GM12878 (cell line): Measurements from ENCODE around the gene RBPMS2. TPM values are rescaled to one million over a fixed set of nuclear protein-coding genes. Genes with fewer than 3 reads are reported as not detected.

Experiments used
- ATAC-seq: fragments of 200-7000 bp; cut with Tn5 transposase; 3 replicates; pipeline ENCODE4 v1.9.1; 2020; ENCODE audit warnings: mild to moderate bottlenecking, moderate library complexity
- BruUV-seq: library from RNA; stranded (reverse); fragments of 400-500 nt; replicated peaks from 2 replicates; lab custom pipeline; 2021; lab: Mats Ljungman, UMichigan
- CTCF ChIA-PET: fragments of 300-600 bp; sonication (Branson Sonifier 250); formaldehyde crosslinking; extraction: SDS; loops from one replicate; lab custom pipeline; 2021; ENCODE audit warnings: inconsistent platforms; lab: Yijun Ruan, JAX
- POLR2A ChIA-PET: fragments of 350-600 bp; formaldehyde crosslinking; extraction: SDS; loops from one replicate; lab custom pipeline; 2021; ENCODE audit warnings: inconsistent platforms; lab: Charles Lee
- RAD21 ChIA-PET: fragments of 300-600 bp; sonication (Branson Sonifier 250); formaldehyde crosslinking; loops from one replicate; lab custom pipeline; 2023; ENCODE audit warnings: antibody characterized with exemption; ENCODE audit not compliant: unreplicated experiment; lab: Charles Lee
- SMC1A ChIA-PET: fragments of 300-600 bp; sonication (Branson Sonifier 250); formaldehyde crosslinking; loops from one replicate; lab custom pipeline; 2023; ENCODE audit not compliant: unreplicated experiment, uncharacterized antibody; lab: Charles Lee
- DNase-seq: peaks from one replicate; pipeline ENCODE4 v3.0.0-alpha.2; 2011; ENCODE audit warnings: low read depth, low spot score
- FAIRE-seq: peaks from 3 replicates; lab custom pipeline; 2011; peaks lifted over from hg19 to GRCh38; lab: Jason Lieb, UNC
- H2AFZ ChIP-seq: 2 replicates; pipeline ENCODE4 v1.6.0; 2011; ENCODE audit warnings: low read depth, low read length, control low read depth; ENCODE audit not compliant: control insufficient read depth
- H3K27ac ChIP-seq: 2 replicates; pipeline ENCODE4 v1.5.1; 2011; ENCODE audit warnings: control low read depth; ENCODE audit not compliant: control insufficient read depth, insufficient read depth
- H3K27me3 ChIP-seq, 2 experiments: replicated peaks in 1 of 2; 2 replicates each; pipeline versions ENCODE4 v1.6.0 to v1.6.1; 2011; ENCODE audit warnings: low read length in 1 of 2; ENCODE audit not compliant: control insufficient read depth in 2 of 2, insufficient read depth in 2 of 2
- H3K36me3 ChIP-seq, 2 experiments: 2 replicates each; pipeline ENCODE4 v1.5.1; 2011; ENCODE audit warnings: low read length in 1 of 2; ENCODE audit not compliant: control insufficient read depth in 2 of 2, insufficient read depth in 2 of 2
- H3K4me1 ChIP-seq: 2 replicates; pipeline ENCODE4 v1.6.1; 2011; ENCODE audit warnings: mild to moderate bottlenecking, low read length, moderate library complexity, mixed read lengths; ENCODE audit not compliant: control insufficient read depth, insufficient read depth
- H3K4me2 ChIP-seq: 2 replicates; pipeline ENCODE4 v1.6.0; 2011; ENCODE audit warnings: control low read depth; ENCODE audit not compliant: control insufficient read depth, insufficient read depth
- H3K4me3 ChIP-seq: fragments of 200-600 bp; sonication (generic); 2 replicates; pipeline ENCODE4 v1.5.1; 2016
- H3K79me2 ChIP-seq: 2 replicates; pipeline ENCODE4 v1.6.0; 2011; ENCODE audit warnings: low read length; ENCODE audit not compliant: control insufficient read depth, insufficient read depth
- H3K9ac ChIP-seq: 2 replicates; pipeline ENCODE4 v1.8.0; 2011; ENCODE audit warnings: low read length, control low read depth, mixed read lengths; ENCODE audit not compliant: control insufficient read depth, insufficient read depth
- H3K9me3 ChIP-seq: replicated peaks from 3 replicates; pipeline ENCODE4 v1.5.1; 2011; ENCODE audit warnings: mild to moderate bottlenecking, low read length; ENCODE audit not compliant: control insufficient read depth, insufficient read depth
- H4K20me1 ChIP-seq: 2 replicates; pipeline ENCODE4 v1.6.0; 2011; ENCODE audit not compliant: control insufficient read depth, insufficient read depth
- CHD1 ChIP-seq: IDR thresholded peaks from 2 replicates; pipeline ENCODE4 v1.6.1; 2012; ENCODE audit warnings: low read depth, low read length, improper control_type of control experiment
- CHD2 ChIP-seq: IDR thresholded peaks from 2 replicates; pipeline ENCODE4 v1.6.1; 2011; ENCODE audit warnings: low read depth, low read length, improper control_type of control experiment, borderline replicate concordance
- FOXM1 ChIP-seq: IDR thresholded peaks from 2 replicates; pipeline ENCODE4 v1.6.1; 2012; ENCODE audit warnings: low read depth, mild to moderate bottlenecking, inconsistent platforms, low read length, moderate library complexity
- KAT2A ChIP-seq: conservative IDR thresholded peaks from 2 replicates; pipeline ENCODE4 v1.6.1; 2011; ENCODE audit warnings: low read depth, low read length; ENCODE audit not compliant: control insufficient read depth
- KLF5 ChIP-seq: fragments of 450-650 bp; IDR thresholded peaks from 2 replicates; pipeline ENCODE4 v1.6.1; 2014; ENCODE audit warnings: mild to moderate bottlenecking; ENCODE audit not compliant: partially characterized antibody
- MTA3 ChIP-seq: IDR thresholded peaks from 2 replicates; pipeline ENCODE4 v1.6.1; 2012; ENCODE audit warnings: low read length, inconsistent platforms, borderline replicate concordance
- NFYB ChIP-seq: IDR thresholded peaks from 2 replicates; pipeline ENCODE4 v1.6.1; 2011; ENCODE audit warnings: low read depth, mild to moderate bottlenecking, low read length, improper control_type of control experiment, moderate library complexity; ENCODE audit not compliant: insufficient read depth
- PAX5 ChIP-seq: IDR thresholded peaks from 2 replicates; pipeline ENCODE4 v1.6.1; 2011; ENCODE audit warnings: low read depth, low read length, borderline replicate concordance
- POLR2A ChIP-seq: IDR thresholded peaks from 2 replicates; pipeline ENCODE4 v1.6.1; 2011; ENCODE audit warnings: low read depth, mild to moderate bottlenecking, low read length
- RAD21 ChIP-seq: IDR thresholded peaks from 2 replicates; pipeline ENCODE4 v1.6.1; 2011; ENCODE audit warnings: mild to moderate bottlenecking, low read depth, low read length, moderate library complexity; ENCODE audit not compliant: insufficient read depth
- RELB ChIP-seq: fragments of 450-650 bp; IDR thresholded peaks from 2 replicates; pipeline ENCODE4 v1.6.1; 2017; ENCODE audit warnings: low read depth, mild to moderate bottlenecking, moderate library complexity
- STAT1 ChIP-seq: fragments of 450-650 bp; conservative IDR thresholded peaks from 2 replicates; pipeline ENCODE4 v1.6.1; 2014; ENCODE audit warnings: antibody characterized with exemption, mild to moderate bottlenecking
- STAT3 ChIP-seq: IDR thresholded peaks from 2 replicates; pipeline ENCODE4 v1.6.1; 2011; ENCODE audit warnings: low read depth, low read length, improper control_type of control experiment
- TCF7 ChIP-seq: IDR thresholded peaks from 2 replicates; pipeline ENCODE4 v1.6.1; 2014; ENCODE audit warnings: antibody characterized with exemption, borderline replicate concordance
- WGBS: methylation state at CpG from one replicate; pipeline ENCODE4 v1.1.6; 2016; ENCODE audit warnings: low lambda C conversion rate; ENCODE audit not compliant: insufficient replicate concordance, insufficient coverage; ENCODE audit errors: missing lambda C conversion rate; 5-methylcytosine and 5-hydroxymethylcytosine counted together
- in situ Hi-C: fragments of 300-500 bp; cut with MboI; formaldehyde crosslinking; loops from 9 replicates; pipeline ENCODE4 v1.14.3; 2018; ENCODE audit warnings: mixed read lengths
- intact Hi-C: fragments of 100-400 bp; cut with micrococcal nuclease; formaldehyde crosslinking; loops from one replicate; pipeline ENCODE4 v1.14.2; 2022; ENCODE audit not compliant: unreplicated experiment
- polyA plus RNA-seq, 11 experiments: library from polyadenylated mRNA; depleted of rRNA in 4 of 11; unstranded in 6 of 11; stranded (reverse) in 5 of 11; fragments of >200 nt; fragmentation: Nextera tagmentation in 4 of 11; fragmentation: Illumina TruSeq in 1 of 11; extraction: Ambion mirVana in 4 of 11; extraction: Trizol in 1 of 11; gene quantifications; 1 replicate in 1 of 11; 2 replicates in 10 of 11; pipeline versions ENCODE4 v1.2.1 to v1.2.3, GENCODE V29; 2011 to 2016; ENCODE audit warnings: inconsistent platforms in 2 of 11, missing spikeins in 2 of 11, low read depth in 1 of 11
- total RNA-seq, 4 experiments: library from RNA; depleted of rRNA in 3 of 4; stranded (reverse); fragments of >200 nt in 3 of 4; fragmentation: Illumina TruSeq in 1 of 4; extraction: Trizol in 1 of 4; gene quantifications; 2 replicates each; pipeline versions ENCODE4 v1.2.1 to v1.2.3, GENCODE V29; 2013 to 2021

Gene RBPMS2
- total and polyA plus RNA-seq, 10 of the 15 experiments (the other 5 are each of a cell fraction or from before 2014, with no cell fraction given) = 0.06 to 0.31 (median 0.19) TPM; not detected in 3

- no peaks in the 10 kb centered on the region for H3K9me3 ChIP-seq
- H3K9ac ChIP-seq = no peak overlapping the region
- 77% methylated on average over 21 of the region's 25 CpGs for WGBS
- in situ Hi-C loops = no loop called here
- H3K4me3 ChIP-seq = no peak overlapping the region
- ChIA-PET RAD21 (no interaction called here), CTCF (interaction anchor here (0.6 kb wide), 1 partner anchor 36 kb away, joined by 4 read pairs; no protein-coding TSS in a partner anchor), POLR2A (no interaction called here)
- no peaks in the 10 kb centered on the region for H4K20me1 ChIP-seq
- H3K79me2 ChIP-seq = no peaks in the 10 kb centered on the region
- FAIRE-seq (no peak), DNase-seq (no peak), ATAC-seq (no peak)
- no TSS peak for BruUV-seq
- peaks cover 10 to 17% of the 10 kb centered on the region in 2 experiments for H3K27me3 ChIP-seq
- H3K27ac ChIP-seq = no peak overlapping the region
- H3K36me3 ChIP-seq = no peaks in the 10 kb centered on the region
- H2AFZ ChIP-seq = no peak overlapping the region
- no peaks in the 10 kb centered on the region for H3K4me1 ChIP-seq
- TF ChIP-seq PAX5 (no peak), KLF5 (no peak), STAT1 (no peak), KAT2A (no peak), NFYB (no peak), CHD2 (no peak), MTA3 (no peak), RAD21 (no peak), POLR2A (no peak), CHD1 (no peak), FOXM1 (no peak), RELB (no peak), STAT3 (no peak), TCF7 (no peak)
- TF ChIP-seq, all 136 proteins: peak for 0
- intact Hi-C loops = no loop called here
- SMC1A ChIA-PET = no interaction called here
- no peak overlapping the region for H3K4me2 ChIP-seq
Measured at GRCh38 chr15:64776402-64776786, 1.0 kb upstream of the RBPMS2 start.
